HG03103 (cell line): ENCODE results near the gene ARL2.
"Not testable (repeated sequence)": the region's sequence is repeated elsewhere in the genome, so short reads cannot be mapped to it uniquely, and the experiment has no call there.

ENCODE experiments used
- ATAC-seq: cut with Tn5 transposase; IDR thresholded peaks from one replicate; pipeline ENCODE4 v1.9.1; 2021; ENCODE audit warnings: low read depth; ENCODE audit not compliant: unreplicated experiment

ARL2 gene

GRCh38 chr11:65003968-65004367 is 10.0 kb upstream of the ARL2 start:
- not testable (repeated sequence) for ATAC-seq

GRCh38 chr11:65008016-65008415 is 5.9 kb upstream of the ARL2 start:
- no peak for ATAC-seq

- ATAC-seq = no peak
Observed at GRCh38 chr11:65008873-65009272, 5.1 kb upstream of the ARL2 start.

GRCh38 chr11:65013130-65013887 is 651 bp upstream of the ARL2 start:
- peak; percentile 54 for ATAC-seq

GRCh38 chr11:65014726-65015227 is 817 bp downstream of the ARL2 start:
- ATAC-seq = peak; percentile 8

- ATAC-seq = no peak
Observed at GRCh38 chr11:65016705-65017104, 2.7 kb downstream of the ARL2 start.

- no peak for ATAC-seq
Observed at GRCh38 chr11:65017937-65018336, 4.0 kb downstream of the ARL2 start.

- ATAC-seq = no peak
Observed at GRCh38 chr11:65019824-65020223, 5.9 kb downstream of the ARL2 start.

- ATAC-seq = no peak
Observed at GRCh38 chr11:65021003-65021402, 7.0 kb downstream of the ARL2 start.

- no peak for ATAC-seq
Observed at GRCh38 chr11:65021509-65021908, 7.5 kb downstream of the ARL2 start.

GRCh38 chr11:65023502-65023901 is 9.5 kb downstream of the ARL2 start:
- not testable (repeated sequence) for ATAC-seq

GRCh38 chr11:65026810-65027209 is 12.8 kb downstream of the ARL2 start:
- no peak for ATAC-seq

- peak; percentile 81 for ATAC-seq
Observed at GRCh38 chr11:65027213-65028067, 13.5 kb downstream of the ARL2 start, which contains the start of gene SNX15. Gene SNX15 (plus strand): TSS chr11:65027439. CDS start chr11:65027538, 99 bp downstream.

GRCh38 chr11:65032216-65032615 is 18.3 kb downstream of the ARL2 start:
- no peak for ATAC-seq

- no peak for ATAC-seq
Observed at GRCh38 chr11:65034423-65034822, 20.5 kb downstream of the ARL2 start.

- no peak for ATAC-seq
Observed at GRCh38 chr11:65035579-65035978, 21.6 kb downstream of the ARL2 start.

GRCh38 chr11:65036931-65037330 is 23.0 kb downstream of the ARL2 start:
- ATAC-seq = no peak

- ATAC-seq = no peak
Observed at GRCh38 chr11:65040520-65040846, 26.5 kb downstream of the ARL2 start.

- ATAC-seq = peak; percentile 83
Observed at GRCh38 chr11:65040847-65041622, 27.1 kb downstream of the ARL2 start, which contains the start of gene SAC3D1. Gene SAC3D1 (plus strand): TSS chr11:65041210. CDS start chr11:65041293, 83 bp downstream.

GRCh38 chr11:65042891-65043290 is 28.9 kb downstream of the ARL2 start:
- ATAC-seq = no peak
